HG03520 (cell line): ENCODE measurements around the gene MMEL1.
"Not testable (repeated sequence)": the region's sequence is repeated elsewhere in the genome, so short reads cannot be mapped to it uniquely, and the experiment has no call there.

Experiments
- ATAC-seq: cut with Tn5 transposase; IDR thresholded peaks from one replicate; pipeline ENCODE4 v1.9.1; 2021; ENCODE audit warnings: mild to moderate bottlenecking, moderate library complexity; ENCODE audit not compliant: unreplicated experiment

MMEL1 gene, protein sequence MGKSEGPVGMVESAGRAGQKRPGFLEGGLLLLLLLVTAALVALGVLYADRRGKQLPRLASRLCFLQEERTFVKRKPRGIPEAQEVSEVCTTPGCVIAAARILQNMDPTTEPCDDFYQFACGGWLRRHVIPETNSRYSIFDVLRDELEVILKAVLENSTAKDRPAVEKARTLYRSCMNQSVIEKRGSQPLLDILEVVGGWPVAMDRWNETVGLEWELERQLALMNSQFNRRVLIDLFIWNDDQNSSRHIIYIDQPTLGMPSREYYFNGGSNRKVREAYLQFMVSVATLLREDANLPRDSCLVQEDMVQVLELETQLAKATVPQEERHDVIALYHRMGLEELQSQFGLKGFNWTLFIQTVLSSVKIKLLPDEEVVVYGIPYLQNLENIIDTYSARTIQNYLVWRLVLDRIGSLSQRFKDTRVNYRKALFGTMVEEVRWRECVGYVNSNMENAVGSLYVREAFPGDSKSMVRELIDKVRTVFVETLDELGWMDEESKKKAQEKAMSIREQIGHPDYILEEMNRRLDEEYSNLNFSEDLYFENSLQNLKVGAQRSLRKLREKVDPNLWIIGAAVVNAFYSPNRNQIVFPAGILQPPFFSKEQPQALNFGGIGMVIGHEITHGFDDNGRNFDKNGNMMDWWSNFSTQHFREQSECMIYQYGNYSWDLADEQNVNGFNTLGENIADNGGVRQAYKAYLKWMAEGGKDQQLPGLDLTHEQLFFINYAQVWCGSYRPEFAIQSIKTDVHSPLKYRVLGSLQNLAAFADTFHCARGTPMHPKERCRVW

DNA sequence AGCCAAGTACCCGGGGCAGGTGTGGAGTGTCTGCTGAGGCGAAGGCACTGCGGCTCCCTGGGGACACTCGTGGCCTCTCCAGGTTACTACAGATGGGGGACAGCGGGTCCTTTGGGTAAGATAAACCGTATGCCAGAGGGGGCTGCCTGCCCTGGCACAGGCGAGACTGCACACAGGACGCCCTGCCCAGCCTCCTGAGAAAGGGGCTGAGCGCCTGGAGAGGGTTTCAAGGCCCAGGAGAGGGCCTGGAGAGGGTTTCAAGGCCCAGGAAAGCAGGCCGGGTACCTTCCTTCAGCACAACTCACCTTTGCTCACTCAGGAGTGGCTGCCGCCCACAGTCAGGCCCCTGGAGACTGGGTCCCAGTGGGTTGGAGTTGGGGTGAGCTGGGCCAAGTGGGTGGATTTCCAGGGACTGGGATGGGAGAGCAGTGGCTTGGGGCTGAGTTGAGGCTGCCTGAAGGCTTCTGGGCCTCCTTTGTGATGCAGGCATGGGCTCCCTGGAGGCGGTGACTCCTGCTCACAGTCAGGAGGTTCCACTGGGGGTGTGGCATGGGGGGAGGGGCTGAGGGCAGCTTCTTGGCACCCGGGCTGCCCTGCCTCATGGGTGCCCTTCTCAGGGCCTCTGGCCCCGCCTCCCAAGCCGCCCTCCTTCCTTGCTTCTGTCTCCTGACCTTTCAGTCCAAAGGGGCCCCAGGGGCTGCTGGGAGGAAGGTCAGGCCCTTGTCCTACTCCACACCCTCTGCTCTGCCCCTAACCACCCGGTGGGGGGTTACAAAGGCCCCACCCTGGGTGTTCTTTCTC is at the start of gene MMEL1:
TSS of gene MMEL1 (minus strand) at position 456 of the 801 bp plus-strand sequence. CDS start 3,532 bp downstream, outside the sequence.
- no peak for ATAC-seq

DNA sequence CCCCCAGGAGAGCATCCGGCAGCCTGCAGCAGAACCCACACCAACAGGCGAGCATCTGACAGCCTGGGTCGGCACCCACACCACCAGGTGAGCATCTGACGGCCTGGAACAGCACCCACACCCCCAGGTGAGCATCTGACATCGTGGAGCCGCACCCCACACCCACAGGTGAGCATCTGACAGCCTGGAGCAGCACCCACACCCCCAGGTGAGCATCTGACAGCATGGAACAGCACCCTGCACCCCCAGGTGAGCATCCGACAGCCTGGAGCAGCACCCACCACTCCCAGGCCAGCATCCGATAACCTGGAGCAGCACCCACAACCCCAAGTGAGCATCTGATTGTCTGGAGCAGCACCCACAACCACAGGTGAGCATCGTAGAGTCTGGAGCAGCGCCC is 43.9 kb upstream of the MMEL1 start:
- ATAC-seq: not testable (repeated sequence)

DNA sequence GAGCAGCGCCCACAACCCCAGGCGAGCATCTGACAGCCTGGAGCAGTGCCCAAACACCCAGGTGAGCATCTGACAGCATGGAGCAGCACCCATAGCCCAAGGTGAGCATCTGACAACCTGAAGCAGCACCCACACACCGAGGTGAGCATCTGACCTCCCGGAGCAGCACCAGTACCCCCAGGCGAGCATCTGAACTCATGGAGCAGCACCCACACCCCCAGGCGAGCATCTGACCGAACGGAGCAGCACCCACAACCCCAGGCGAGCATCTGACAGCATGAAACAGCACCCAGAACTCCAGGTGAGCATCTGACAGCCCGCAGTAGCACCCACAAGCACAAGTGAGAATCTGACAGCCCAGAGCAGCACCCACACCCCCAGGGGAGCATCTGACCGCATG is 38.8 kb upstream of the MMEL1 start:
- not testable (repeated sequence) for ATAC-seq

DNA sequence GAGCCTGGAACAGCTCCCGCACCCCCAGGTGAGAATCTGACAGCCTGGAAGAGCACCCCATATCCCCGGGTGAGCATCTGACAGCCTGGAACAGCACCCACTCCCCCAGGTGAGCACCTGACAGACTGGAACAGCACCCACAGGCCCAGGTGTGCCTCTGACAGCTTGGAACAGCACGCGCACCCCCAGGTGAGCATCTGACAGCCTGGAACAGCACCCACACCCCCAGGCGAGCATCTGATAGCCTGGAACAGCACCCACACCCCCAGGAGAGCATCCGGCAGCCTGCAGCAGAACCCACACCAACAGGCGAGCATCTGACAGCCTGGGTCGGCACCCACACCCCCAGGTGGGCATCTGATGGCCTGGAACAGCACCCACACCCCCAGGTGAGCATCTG is 27.0 kb upstream of the MMEL1 start:
- not testable (repeated sequence) for ATAC-seq

DNA sequence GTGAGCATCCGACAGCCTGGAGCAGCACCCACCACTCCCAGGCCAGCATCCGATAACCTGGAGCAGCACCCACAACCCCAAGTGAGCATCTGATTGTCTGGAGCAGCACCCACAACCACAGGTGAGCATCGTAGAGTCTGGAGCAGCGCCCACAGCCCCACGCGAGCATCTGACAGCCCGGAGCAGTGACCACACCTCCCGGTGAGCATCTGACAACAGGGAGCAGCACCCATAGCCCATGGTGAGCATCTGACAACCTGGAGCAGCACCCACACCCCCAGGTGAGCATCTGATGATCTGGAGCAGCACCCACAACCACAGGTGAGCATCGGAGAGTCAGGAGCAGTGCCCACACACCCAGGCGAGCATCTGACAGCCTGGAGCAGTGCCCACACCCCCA is 25.1 kb upstream of the MMEL1 start:
- not testable (repeated sequence) for ATAC-seq

DNA sequence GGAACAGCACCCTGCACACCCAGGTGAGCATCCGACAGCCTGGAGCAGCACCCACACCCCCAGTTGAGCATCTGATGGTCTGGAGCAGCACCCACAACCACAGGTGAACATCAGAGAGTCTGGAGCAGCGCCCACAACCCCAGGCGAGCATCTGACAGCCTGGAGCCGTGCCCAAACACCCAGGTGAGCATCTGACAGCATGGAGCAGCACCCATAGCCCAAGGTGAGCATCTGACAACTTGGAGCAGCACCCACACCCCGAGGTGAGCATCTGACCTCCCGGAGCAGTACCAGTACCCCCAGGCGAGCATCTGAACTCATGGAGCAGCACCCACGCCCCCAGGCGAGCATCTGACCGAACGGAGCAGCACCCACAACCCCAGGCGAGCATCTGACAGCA is 24.3 kb upstream of the MMEL1 start:
- ATAC-seq: not testable (repeated sequence)

DNA sequence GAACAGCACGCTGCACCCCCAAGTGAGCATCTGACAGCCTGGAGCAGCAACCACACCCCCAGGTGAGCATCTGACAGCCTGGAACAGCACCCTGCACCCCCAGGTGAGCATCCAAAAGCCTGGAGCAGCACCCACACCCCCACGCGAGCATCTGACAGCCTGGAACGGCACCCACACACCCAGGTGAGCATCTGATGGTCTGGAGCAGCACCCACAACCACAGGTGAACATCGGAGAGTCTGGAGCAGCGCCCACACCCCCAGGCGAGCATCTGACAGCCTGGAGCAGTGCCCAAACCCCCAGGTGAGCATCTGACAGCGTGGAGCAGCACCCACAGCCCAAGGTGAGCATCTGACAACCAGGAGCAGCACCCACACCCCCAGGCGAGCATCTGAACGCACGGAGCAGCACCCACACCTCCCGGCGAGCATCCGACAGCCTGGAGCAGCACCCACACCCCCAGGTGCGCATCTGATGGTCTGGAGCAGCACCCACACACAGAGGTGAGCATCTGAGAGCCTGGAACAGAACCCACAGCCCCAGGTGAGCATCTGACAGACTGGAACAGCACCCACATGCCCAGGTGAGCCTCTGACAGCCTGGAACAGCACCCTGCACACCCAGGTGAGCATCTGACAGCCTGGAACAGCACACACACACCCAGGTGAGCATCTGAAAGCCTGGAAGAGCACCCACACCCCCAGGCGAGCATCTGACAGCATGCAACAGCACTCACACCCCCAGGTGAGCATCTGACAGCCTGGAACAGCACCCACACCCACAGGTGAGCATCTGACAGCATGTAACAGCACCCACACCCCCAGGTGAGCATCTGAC is 23.0 kb upstream of the MMEL1 start:
- not testable (repeated sequence) for ATAC-seq

DNA sequence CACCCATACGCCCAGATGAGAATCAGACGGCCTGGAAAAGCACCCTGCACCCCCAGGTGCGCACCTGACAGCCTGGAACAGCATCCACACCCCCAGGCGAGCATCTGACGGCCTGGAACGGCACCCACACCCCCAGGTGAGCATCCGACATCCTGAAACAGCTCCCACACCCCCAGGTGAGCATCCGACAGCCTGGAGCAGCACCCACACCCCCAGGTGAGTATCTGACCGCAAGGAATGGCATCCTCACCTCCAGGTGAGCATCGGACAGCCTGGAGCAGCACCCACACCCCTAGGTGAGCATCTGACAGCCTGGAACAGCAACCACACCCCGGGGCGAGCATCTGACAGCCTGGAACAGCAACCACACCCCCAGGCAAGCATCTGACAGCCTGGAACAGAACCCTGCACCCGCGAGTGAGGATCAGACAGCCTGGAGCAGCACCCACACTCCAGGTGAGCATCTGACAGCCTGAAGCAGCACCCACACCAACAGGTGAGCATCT is 21.7 kb upstream of the MMEL1 start:
- ATAC-seq: not testable (repeated sequence)

DNA sequence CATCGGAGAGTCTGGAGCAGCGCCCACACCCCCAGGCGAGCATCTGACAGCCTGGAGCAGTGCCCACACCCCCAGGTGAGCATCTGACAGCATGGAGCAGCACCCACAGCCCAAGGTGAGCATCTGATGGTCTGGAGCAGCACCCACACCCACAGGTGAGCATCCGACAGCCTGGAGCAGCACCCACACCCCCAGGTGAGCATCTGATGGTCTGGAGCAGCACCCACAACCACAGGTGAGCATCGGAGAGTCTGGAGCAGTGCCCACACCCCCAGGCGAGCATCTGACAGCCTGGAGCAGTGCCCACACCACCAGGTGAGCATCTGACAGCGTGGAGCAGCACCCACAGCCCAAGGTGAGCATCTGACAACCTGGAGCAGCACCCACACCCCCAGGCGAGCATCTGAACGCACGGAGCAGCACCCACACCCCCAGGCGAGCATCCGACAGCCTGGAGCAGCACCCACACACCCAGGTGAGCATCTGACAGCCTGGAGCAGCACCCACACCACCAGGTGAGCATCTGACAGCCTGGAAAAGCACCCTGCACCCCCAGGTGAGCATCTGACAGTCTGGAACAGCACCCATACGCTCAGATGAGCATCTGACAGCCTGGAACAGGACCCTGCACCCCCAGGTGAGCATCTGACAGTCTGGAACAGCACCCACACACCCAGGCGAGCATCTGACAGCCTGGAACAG is 21.1 kb upstream of the MMEL1 start:
- ATAC-seq: not testable (repeated sequence)

DNA sequence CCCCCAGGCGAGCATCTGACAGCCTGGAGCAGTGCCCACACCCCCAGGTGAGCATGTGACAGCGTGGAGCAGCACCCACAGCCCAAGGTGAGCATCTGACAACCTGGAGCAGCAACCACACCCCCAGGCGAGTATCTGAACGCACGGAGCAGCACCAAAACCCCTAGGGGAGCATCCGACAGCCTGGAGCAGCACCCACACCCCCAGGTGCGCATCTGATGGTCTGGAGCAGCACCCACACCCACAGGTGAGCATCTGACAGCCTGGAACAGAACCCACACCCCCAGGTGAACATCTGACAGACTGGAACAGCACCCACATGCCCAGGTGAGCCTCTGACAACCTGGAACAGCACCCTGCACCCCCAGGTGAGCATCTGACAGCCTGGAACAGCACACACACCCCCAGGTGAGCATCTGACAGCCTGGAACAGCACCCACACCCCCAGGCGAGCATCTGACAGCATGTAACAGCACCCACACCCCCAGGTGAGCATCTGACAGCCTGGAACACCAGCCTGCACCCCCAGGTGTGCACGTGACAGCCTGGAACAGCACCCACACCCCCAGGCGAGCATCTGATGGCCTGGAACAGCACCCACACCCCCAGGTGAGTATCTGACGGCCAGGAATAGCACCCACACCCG is 20.2 kb upstream of the MMEL1 start:
- ATAC-seq: not testable (repeated sequence)

DNA sequence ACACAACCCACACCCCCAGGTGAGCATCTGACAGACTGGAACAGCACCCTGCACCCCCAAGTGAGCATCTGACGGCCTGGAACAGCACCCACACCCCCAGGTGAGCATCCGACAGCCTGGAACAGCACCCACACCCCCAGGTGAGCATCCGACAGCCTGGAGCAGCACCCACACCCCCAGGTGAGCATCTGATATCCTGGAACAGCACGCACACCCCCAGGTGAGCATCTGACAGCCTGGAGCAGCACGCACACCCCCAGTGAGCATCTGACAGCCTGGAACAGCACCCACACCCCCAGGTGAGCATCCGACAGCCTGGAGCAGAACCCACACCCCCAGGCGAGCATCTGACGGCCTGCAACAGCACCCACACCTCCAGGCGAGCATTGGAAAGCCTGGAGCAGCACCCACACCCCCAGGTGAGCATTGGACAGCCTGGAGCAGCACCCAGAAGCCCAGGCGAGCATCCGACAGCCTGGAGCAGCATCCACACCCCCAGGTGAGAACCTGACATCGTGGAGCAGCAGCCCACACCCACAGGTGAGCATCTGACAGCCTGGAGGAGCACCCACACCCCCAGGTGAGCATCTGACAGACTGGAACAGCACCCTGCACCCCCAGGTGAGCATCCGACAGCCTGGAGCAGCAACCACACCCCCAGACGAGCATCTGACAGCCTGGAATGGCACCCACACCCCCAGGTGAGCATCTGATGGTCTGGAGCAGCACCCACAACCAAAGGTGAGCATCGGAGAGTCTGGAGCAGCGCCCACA is 19.5 kb upstream of the MMEL1 start:
- ATAC-seq: not testable (repeated sequence)

DNA sequence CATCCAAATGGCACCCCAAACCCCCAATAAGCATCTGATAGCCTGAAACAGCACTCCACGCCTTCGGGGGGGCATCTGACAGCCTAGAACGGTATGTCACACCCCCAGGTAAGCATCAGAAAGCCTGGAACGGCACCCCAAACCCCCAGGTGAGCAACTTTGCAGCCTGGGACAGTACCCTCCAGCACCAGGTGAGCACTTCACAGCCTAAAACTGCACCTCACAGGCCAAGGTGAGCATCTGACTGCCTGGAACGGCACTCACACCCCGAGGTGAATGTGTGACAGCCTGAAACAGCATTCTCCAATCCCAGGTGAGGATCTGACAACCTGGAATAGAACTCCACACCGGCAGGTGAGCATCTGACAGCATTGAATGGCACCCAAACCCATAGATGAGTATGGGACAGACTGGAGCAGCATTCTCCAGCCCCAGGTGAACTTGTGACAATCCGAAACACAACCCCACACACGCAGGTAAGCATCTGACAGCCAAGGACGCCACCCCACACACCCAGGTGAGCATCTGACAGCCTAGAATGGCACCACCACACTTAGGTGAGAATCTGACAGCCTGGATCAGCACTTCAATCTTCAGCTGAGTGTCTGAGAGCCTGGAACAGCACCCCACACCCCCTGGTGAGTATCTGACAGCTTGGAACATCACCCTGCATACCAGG is 18.3 kb upstream of the MMEL1 start:
- no peak for ATAC-seq

DNA sequence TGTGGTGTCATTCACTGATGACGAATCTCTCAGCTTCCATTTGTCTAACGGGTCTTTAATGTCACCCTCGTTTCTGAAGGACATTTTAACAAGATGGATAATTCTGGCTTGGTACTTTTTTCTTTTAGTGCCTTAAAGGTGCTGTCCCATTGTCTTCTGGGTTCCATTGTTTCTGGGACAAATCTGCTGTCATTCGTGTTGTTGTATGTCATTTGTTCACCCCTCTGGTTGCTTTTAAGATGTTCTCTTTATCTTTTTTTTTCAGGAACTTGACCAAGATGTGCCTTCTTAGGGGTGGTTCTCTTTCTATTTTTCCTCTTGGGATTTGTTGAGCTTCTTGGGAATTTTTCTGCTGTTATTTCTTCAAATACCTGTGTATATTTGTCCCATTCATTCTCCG is 14.0 kb upstream of the MMEL1 start:
- no peak for ATAC-seq

DNA sequence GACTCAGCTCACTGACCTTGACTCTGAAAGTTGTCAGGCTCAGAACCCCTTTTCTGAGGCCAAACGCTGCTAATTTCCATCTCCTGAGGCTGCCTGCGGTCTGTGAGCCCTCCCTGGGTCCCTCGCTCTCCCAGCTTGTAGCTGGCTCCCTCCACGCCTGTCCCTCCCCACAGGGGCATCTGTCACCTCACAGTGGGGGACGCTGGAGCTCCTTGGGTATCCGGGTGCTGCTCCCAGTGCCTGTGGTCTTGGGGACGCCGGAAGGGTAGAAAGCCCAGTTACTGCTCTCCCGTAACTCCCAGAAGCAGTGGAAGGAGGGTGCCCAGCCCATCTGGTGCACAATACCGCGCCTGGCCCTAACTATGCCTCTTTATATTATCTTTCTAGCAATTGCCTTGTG is 13.0 kb upstream of the MMEL1 start:
- no peak for ATAC-seq

DNA sequence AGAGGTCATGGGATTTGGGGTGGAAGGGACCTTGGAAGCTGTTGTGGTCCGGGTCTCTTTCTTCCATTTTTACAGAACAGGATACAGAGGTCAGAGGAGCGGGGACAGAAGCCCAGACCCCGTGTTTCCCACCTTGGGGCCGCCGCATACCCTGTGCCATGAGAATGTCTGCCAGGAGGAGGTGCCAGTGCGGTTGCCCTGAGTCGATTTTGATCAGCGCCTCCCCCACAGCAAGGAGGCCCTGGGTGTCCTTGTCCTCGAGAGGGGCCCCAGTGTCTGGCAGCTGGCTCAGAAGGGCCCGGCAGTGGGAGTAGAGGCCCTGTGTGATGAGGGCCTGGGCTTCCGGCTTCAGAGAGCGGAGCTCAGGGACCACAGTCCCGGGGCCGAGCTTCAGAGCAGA is 12.3 kb upstream of the MMEL1 start:
- no peak for ATAC-seq

DNA sequence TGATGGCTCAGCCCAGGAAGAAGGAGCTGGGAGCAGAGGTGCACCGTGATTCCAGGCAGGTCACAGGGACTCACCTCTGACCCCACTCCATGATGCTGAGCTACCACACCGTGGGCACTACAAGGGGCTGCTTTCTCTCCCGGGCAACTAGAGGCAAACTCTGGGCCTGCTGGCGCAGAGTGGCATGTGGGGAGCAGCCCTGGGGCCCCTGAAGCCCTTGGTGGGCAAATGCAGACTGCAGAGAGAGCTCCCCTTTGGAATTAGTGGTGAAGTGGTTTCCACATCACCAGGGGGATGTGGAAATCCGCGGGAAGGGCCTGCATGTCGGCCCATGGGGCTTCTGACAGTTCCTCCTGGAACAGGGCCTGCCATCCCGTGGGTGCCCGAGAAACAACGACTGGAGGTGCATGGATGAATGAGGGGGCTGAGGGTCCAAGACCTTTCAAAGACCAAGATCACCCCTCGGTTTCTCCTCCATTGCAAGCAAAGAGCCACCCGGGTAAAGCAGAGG is 11.8 kb upstream of the MMEL1 start:
- ATAC-seq: no peak

DNA sequence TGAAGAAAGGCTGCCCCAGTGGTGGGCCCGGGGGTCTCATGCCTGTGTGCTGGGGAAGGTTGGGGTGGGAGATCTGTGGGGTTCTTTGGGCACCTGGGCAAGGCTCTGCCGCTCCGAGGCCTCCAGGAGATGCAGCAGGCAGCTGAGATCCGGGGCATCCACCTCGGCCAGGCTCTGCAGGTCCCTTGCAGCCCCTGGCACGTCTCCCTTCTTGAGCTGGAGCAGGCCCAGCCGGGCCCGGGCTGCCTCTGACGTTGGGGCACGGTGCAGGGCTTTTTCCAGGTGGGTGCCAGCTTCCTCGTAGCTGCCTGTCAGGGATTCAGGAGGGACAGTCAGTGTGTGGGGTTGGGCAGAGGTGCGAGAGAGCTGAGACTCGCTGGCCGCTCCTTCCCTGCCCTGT is 11.4 kb upstream of the MMEL1 start:
- ATAC-seq: no peak
